NT2/D1 (cell line): ENCODE measurements around the gene THY1.

Source experiments
- SUZ12 ChIP-seq: IDR thresholded peaks from 2 replicates; pipeline ENCODE4 v1.6.1; 2011; ENCODE audit not compliant: insufficient read length, insufficient read depth; ENCODE audit errors: extremely low read depth
- YY1 ChIP-seq: IDR thresholded peaks from 2 replicates; pipeline ENCODE4 v1.6.1; 2011; ENCODE audit not compliant: insufficient read length, insufficient read depth
- ZNF274 ChIP-seq: IDR thresholded peaks from 2 replicates; pipeline ENCODE4 v1.6.1; 2011; ENCODE audit warnings: mild to moderate bottlenecking, low read depth, low read length

DNA sequence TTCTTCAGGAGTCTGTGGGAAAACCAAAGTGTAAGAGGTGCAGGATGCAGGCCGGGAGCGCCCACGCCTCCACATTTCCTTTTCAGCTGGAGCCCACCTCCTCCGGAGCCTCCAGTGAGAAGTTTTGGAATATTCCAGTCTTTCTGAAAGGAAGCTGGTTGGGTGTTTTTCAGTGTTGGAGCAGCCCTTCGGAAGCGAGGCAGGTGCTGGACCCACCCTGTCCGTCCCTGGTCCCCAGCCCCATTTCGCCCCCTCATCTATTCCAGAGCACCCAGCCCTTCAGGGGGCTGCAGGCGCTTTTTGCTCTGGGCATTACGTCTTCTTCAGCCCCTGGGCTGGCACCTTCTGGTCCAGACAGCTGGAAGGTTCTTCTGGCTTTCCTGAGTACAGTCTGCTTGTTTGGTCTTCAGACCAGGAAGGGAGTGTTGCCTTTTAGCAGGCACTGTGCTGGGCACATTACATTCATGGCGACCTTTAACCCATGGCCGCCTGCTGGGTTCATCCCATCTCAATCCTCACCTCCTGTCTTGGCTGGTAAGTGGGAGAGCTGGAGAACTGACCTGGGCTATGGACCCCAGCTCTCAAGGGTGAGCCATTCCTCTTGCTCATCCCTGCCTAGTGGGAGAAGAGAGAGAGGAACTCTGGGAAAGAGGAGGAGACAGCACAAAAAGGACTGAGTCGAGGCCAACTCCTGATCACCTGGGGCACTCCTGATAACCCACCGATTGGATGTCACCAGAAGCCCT is 710 bp upstream of the THY1 start:
- no peak for TF ChIP-seq ZNF274
- TF ChIP-seq YY1, result no peak
- TF ChIP-seq SUZ12, result no peak
